HG02884 (cell line): ENCODE results near the gene CDKN2B.
A peak's percentile ranks its signal among the peaks of the same experiment; 100 is the strongest.

Source experiments
- ATAC-seq: cut with Tn5 transposase; IDR thresholded peaks from one replicate; pipeline ENCODE4 v1.9.1; 2021; ENCODE audit warnings: mild to moderate bottlenecking, moderate library complexity; ENCODE audit not compliant: unreplicated experiment

The CDKN2B gene

DNA sequence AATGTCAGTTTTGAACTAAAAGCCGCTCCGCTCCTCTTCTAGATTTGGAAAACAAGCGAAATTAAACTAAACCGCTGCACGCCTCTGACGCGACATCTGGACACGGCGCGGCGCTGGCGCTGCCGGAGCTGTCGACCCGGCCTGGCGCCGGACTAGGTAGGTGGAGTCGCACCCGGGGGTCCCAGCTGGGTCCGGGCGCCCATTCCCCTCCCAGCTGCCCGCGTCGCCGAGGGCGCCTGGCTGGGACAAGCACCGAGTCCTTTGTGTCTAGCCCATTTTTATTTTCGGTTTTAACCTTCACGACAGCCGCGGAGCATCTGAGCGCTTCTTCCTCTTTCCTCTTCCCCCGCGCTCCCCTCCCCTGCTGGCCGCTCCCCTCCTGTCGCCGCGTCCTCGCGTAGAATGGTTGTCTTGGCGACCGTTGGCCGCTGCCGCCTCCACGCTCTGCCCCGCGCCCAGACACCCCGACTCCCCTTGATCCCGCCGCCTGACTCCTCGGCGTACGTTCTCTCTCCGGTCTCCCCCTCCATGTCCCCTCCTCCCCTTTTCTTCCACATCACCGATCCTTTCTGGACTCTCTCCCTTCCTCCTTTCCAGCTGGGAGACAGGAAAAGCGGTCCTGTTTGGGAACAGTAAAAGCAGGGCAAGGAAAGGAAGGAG is 14.0 kb downstream of the CDKN2B start:
- ATAC-seq = peak; percentile 84

GRCh38 chr9:21994556-21995005 is 14.5 kb downstream of the CDKN2B start, which contains the start of gene CDKN2B-AS1:
TSS of gene CDKN2B-AS1 (plus strand) at chr9:21994791.
- peak; percentile 38 for ATAC-seq

DNA sequence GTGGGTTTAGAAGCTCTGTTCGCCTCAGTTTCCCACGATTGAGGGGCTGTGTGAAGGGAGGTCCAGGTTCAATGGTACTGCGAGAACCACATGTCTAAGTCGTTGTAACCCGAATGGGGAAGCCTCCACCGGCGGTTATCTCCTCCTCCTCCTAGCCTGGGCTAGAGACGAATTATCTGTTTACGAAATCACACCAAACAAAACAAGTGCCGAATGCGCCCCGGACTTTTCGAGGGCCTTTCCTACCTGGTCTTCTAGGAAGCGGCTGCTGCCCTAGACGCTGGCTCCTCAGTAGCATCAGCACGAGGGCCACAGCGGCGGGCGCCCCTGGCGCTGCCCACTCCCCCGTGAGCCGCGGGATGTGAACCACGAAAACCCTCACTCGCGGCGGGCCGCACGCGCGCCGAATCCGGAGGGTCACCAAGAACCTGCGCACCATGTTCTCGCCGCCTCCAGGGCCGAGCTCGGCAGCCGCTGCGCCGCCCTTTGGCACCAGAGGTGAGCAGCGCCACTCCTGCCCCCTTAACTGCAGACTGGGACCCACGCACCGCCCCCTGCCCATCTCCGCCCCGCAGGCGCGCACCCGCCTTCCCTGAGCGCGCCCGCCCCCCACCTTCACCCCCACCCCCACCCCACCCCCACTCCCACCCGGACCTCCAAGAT is 15.1 kb downstream of the CDKN2B start, which contains the start of gene CDKN2A:
Gene CDKN2A, minus strand, starts transcription at position 500 of the 663 bp plus-strand sequence.
- peak; percentile 34 for ATAC-seq

GRCh38 chr9:21993007-21993406 is 16.1 kb downstream of the CDKN2B start:
- no peak for ATAC-seq

DNA sequence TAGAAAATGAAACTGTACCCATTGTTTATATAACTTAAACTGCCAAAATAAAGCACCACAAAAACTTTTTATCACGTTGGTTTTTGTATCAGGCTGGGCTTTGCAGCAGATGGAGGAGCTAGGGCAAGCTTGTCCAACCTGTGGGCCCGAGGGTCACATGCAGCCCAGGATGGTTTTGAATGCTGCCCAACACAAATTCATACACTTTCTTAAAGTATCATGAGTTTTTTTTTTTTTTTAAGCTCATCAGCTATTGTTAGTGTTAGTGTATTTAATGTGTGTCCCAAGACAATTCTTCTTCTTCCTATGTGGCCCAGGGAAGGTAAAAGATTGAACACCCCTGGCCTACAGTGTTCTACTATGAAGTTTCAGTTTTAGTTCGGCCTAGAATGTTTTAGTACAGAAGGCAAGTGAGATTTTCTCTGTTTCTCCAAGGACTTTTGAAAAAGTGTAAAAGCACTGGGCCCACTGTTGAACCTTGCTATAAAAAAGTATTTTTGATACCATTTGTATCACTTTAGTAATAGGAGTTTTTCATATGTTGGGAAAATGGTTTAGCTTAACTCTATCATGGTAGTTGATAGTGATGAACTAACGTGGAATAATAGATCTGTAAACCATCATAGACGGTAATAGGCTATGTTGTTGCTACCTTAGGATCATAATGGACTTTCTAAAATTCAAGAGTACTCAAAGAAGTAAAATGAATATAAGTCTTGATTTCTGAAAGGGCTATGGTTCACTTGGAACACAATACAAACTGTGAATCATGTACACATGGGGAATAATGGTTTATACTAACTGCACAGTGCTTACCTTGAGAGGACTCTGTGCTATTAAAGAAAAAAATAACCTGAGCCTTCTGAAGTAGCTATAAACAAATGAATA is 17.8 kb downstream of the CDKN2B start:
- no peak for ATAC-seq

DNA sequence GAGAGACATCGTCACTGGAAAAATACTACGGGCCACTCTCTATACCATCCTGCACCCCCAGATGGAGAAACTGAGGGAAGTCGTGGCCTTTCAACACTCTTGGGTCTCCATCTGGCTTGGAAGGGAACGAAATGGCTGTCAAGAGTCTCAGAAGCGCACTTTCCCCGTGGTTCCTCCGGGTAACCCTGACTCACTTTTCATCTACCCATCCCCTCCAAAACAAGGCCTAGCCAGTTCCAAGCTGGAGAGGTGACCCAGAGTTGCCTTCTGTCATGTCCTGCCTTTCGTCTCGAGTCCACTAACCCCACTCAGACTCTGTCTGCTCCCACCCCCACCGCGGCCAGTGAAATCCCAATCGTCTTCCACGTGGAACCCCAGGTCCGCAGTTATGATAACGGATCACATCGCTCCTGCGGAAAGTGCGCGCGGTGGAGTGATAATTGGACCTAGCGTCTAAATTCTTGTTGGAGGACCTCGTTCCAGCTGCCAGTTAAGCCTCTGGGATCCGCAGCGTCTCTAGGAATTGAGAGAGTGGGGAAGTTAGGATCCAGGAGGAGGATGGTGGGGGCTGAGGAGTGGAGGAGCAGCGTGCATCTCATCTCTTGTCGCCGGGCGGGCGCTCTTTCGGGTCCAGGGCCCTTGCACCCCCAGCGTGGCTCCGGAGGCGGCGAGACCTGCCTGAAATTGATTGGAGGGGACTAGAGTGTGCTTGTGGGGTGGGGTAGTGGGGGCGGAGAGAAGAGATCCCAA is 19.5 kb downstream of the CDKN2B start:
- no peak for ATAC-seq

DNA sequence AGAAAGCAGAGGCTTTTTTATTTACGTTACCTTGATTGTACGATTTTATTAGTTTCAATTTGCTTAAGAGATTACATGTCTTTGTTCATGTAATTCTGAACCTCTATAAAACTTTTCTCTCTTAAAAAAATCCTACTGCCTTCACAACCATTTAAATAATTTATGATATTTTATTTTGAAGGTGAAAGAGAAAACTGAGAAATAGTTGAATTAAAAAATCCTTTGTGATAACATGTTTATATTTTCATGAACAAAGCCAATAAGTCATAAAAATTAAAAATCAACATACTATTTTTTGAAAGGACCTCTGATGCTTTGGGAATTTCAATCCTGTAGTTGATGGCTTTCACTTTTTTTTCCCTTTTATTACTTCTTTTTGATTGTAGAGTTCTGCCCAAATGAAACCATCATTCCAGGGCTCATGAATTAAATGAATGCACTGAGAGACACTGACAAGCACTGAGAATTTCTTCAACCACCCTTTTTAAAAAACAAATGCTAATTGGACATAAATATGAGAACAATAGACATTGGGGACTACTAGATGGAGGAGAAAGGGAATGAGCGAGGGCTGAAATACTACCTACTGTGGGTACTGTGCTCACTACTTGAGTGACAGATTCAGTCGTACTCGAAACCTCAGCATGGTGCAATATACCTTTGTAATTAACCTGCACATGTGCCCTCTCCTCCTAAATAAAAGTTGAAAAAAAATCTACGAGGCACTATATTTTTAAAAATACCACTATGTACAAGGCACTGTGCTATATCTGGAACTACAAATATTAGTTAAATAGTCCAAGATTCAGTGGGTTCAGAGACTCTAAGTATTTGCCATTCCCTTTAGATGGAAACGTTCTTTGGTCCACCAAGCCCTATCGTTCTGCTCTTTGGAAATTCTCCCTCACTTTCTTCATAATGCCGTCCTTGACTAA is 20.8 kb downstream of the CDKN2B start:
- no peak for ATAC-seq

DNA sequence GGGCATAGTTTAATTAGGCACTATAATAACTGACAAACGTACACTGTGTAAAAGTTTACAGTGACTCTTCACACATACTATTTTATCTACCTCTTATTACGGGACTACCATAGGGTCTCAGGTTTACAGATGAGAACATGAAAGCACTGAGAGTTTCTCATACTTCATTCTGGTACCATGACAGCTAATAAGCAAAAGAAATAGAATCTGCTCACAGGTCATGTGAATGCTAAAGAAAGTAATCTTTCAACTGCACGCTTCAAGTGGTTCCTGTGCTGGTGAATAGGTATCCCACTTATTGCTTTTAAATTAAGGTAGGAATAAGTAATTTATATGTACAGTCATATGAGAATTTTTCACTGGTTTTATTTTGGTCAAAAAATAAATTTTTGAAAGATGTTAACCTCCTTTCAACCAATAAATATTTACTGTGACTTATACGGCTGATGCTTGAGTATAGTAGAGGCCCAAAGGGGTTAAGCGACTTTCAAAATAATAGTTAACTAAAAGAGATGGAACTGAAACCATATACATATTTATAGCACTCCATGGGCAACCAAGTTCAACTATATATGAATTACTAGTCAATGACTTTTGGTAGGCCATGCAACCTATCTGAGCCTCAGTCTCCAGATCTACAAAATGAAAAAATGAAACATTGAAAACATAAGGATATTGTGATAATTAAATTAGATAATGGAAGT is 23.0 kb downstream of the CDKN2B start:
- ATAC-seq = no peak

- no peak for ATAC-seq
Observed at GRCh38 chr9:21984101-21984500, 25.0 kb downstream of the CDKN2B start.

GRCh38 chr9:21983561-21983935 is 25.6 kb downstream of the CDKN2B start:
- no peak for ATAC-seq

DNA sequence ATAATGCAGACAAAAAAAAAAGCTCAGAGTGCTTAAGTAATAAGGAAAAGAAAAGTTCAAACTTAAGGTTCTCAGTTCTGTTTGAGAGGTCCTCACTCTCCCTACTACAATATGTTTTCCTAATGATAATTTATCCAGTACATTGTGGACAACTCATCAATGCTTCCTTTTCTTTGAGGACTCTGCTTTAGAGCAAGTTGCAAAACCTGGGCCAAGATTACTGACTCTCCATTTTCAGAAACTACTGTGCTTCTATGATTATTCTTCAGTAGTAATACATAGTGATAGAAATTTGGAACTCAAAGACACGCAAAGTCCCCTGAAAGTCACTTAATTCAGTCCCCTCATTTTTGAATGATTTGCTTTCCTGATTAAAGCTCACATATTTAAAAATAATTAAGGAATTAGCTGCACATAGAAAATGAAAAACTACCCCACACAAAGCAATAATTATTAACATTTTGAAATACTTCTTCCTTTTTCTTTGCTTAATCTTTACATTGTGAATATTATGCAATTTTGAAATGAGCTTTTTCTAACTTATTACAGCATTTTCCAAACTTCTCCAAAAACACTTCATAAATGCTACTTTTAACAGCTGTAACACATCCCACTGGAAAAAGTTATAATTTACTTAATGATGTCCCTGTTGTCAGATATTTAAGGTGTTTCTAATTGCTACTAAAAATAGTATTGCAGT is 26.1 kb downstream of the CDKN2B start:
- no peak for ATAC-seq

DNA sequence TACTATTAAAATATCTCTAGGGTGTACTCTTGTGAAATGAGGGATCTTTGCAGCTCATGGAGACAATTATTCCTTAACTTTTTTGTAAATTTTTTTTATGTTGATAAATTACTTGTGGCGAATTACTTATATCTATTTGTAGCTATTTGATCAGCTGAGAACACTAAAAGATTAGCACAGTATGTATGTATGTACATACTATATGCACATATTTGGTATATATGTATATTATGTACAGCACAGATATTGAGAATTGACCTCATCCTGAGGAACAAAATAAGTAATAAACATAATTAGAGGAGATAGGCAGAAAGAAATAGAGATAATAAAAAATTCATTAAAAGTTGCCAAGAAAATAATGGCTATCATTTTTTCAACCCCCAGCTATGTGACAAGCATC is 26.7 kb downstream of the CDKN2B start:
- no peak for ATAC-seq

- no peak for ATAC-seq
Observed at GRCh38 chr9:21976334-21976875, 32.7 kb downstream of the CDKN2B start.

DNA sequence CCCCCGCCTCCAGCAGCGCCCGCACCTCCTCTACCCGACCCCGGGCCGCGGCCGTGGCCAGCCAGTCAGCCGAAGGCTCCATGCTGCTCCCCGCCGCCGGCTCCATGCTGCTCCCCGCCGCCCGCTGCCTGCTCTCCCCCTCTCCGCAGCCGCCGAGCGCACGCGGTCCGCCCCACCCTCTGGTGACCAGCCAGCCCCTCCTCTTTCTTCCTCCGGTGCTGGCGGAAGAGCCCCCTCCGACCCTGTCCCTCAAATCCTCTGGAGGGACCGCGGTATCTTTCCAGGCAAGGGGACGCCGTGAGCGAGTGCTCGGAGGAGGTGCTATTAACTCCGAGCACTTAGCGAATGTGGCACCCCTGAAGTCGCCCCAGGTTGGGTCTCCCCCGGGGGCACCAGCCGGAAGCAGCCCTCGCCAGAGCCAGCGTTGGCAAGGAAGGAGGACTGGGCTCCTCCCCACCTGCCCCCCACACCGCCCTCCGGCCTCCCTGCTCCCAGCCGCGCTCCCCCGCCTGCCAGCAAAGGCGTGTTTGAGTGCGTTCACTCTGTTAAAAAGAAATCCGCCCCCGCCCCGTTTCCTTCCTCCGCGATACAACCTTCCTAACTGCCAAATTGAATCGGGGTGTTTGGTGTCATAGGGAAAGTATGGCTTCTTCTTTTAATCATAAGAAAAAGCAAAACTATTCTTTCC is 34.2 kb downstream of the CDKN2B start:
- peak; percentile 62 for ATAC-seq

DNA sequence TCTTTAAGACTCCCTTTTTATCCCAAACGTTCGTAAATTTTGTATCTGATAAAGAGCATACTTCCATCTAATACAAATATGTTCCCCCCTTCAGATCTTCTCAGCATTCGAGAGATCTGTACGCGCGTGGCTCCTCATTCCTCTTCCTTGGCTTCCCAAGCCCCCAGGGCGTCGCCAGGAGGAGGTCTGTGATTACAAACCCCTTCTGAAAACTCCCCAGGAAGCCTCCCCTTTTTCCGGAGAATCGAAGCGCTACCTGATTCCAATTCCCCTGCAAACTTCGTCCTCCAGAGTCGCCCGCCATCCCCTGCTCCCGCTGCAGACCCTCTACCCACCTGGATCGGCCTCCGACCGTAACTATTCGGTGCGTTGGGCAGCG is 34.8 kb downstream of the CDKN2B start:
- ATAC-seq = peak; percentile 8

DNA sequence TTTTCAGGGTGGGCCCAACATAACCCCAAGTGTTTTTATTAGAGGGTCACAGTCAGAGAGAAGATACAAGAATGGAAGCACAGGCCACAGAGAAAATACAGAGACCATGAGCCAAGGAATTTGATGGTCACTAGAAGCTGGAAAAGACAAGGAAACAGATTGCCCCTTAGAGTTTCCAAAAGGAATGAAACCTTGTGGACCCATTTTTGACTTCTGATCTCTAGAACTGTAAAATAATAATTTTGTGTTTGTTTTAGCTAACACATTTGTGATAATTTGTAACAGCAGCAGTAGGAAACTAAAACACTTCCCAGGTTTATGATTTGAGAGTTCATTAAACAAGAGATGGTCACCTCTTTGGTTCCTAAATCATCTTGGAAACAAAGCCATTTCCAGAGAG is 36.7 kb downstream of the CDKN2B start:
- ATAC-seq = no peak

DNA sequence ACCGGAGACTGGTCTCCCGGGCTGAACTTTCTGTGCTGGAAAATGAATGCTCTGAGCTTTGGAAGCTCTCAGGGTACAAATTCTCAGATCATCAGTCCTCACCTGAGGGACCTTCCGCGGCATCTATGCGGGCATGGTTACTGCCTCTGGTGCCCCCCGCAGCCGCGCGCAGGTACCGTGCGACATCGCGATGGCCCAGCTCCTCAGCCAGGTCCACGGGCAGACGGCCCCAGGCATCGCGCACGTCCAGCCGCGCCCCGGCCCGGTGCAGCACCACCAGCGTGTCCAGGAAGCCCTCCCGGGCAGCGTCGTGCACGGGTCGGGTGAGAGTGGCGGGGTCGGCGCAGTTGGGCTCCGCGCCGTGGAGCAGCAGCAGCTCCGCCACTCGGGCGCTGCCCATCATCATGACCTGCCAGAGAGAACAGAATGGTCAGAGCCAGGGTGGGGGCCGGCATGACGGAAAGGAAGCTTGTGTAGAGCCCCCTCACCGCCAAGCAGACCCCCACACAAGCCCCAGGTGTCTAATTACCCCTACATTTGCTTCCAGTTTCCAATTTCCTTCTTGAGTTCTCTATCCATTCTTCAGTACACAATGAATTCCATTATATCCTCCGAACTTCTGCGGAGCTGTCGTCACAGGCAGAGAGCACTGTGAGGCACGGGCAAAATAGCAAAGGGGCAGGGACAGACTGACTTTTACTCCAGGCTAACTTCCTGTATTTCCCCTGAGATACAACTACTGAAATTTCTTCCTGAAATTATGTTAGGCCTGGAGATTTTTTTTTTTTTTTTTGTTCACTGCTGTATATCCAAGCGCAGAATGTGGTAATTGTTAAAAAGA is 38.1 kb downstream of the CDKN2B start:
- no peak for ATAC-seq
